T-helper 2 cell treated with Interferon-gamma antibody and Interleukin-4, amounts not matched to agents 5 μg/mL and 100 μg/mL, for 36 hours (primary cell): ENCODE data around the gene SNX15.
"Not testable (repeated sequence)": the region's sequence is repeated elsewhere in the genome, so short reads cannot be mapped to it uniquely, and the experiment has no call there.

ENCODE experiments used
- DNase-seq: peaks from one replicate; pipeline ENCODE4 v3.0.0; 2021; ENCODE audit warnings: low spot score
- H3K27ac Mint-ChIP-seq: one replicate; pipeline ENCODE4 v1.8.0; 2021; ENCODE audit warnings: mild to moderate bottlenecking, mixed read lengths
- H3K27me3 Mint-ChIP-seq: one replicate; pipeline ENCODE4 v1.8.0; 2021; ENCODE audit warnings: low read depth, mixed read lengths
- H3K36me3 Mint-ChIP-seq: one replicate; pipeline ENCODE4 v1.8.0; 2021; ENCODE audit warnings: low read depth, mixed read lengths
- H3K4me1 Mint-ChIP-seq: one replicate; pipeline ENCODE4 v1.8.0; 2021; ENCODE audit warnings: low read depth, mixed read lengths
- H3K4me3 Mint-ChIP-seq: one replicate; pipeline ENCODE4 v1.8.0; 2022; ENCODE audit warnings: mild to moderate bottlenecking, moderate library complexity, mixed read lengths
- H3K9me3 Mint-ChIP-seq: one replicate; pipeline ENCODE4 v1.8.0; 2021; ENCODE audit warnings: mixed read lengths

SNX15 gene, protein sequence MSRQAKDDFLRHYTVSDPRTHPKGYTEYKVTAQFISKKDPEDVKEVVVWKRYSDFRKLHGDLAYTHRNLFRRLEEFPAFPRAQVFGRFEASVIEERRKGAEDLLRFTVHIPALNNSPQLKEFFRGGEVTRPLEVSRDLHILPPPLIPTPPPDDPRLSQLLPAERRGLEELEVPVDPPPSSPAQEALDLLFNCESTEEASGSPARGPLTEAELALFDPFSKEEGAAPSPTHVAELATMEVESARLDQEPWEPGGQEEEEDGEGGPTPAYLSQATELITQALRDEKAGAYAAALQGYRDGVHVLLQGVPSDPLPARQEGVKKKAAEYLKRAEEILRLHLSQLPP

DNA sequence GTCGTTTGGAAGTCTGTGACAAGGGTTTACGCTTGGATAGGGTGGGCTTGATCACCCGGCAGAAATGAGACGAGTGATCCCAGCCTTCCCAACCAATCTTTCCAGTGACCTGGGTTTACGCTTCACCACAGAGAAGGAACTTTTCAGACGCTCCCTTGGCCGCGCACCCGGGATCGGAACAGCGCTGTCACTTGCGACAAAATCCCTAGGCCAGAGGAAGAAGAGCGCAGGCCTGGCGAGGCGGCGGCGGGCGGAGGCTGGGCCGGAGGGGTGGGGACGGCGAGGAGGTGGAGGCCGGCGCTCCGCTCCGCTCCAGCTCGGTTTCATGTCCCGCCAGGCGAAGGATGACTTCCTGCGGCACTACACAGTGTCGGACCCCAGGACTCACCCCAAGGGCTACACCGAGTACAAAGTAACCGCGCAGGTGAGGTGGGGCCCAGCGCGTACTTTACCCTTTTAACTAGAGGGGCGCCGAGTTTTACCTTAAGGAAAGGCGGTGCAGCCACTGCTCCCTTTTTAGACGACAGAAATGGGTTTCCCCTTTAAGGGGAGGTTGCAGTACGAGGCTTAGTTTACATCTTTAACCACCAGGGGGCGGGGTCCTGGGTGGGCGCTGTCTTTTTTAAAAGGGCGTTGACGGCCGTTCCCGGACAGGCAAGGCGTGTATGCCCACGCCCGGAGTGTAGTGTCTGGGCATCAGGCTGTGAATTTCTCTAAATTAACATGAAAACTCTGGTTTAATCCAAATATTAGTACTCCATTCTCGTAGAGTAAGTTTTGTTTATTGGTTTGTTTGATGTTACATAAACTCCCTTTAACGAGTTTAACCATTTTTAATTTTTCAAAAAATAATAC, at the start of gene SNX15:
TSS of gene SNX15 (plus strand) at position 227 of the 855 bp plus-strand sequence. CDS start at position 326, 99 bp downstream.
- Mint-ChIP-seq H3K4me1 (peaks cover 20% of the 10 kb centered on the region), H3K27ac (peak within 1 kb of the TSS; percentile 79), H3K27me3 (no peaks in the 10 kb centered on the region), H3K9me3 (no peaks in the 10 kb centered on the region), H3K36me3 (peaks cover 9% of the 10 kb centered on the region), H3K4me3 (peak within 1 kb of the TSS; percentile 81)
- DNase-seq: peak; percentile 92

GRCh38 chr11:64983339-64983738, 43.9 kb upstream of the SNX15 start:
- not testable (repeated sequence) for H3K4me1 Mint-ChIP-seq, H3K9me3 Mint-ChIP-seq, H3K4me3 Mint-ChIP-seq, H3K27me3 Mint-ChIP-seq, H3K27ac Mint-ChIP-seq, DNase-seq, H3K36me3 Mint-ChIP-seq

DNA sequence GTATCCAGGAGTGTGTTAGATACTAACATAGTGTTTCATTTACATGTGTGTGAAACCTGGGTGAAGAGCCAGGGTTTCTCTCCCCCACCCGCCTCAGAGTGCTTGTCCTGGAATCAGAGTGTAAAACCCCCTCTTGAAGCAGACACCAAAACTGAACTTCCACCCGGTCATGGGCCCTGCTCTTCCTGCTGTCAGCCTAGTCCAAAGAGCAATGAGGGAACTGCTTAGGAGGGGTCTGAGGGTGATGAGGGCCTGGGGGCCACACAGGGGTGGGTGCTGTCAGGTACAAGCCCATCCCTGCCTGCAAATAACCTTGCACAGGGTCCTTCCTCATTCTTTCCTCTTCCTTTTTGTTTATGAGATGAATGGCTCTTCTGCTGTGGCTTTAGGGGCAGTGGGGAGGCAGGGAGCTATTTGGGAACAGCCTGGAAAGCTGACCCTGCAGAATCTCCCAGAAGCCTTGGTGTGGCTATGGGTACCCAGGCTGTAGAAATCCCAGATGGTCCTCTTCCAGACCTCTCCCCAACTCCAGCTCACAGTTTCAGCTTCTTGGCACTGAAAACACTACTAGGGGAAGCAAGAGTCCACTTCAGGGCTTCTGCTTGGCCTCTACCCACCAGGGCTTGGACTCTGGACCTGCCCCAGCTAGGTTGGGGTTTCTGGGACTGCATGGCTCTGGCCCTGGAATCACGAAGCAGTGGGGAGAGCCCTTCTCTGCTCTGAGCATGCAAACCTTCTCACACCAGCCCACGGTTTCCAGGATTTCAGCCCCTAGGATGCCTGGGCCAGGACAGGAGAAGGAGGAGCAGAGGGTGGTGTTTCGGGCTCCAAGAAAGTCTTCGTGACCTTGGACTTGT, 39.0 kb upstream of the SNX15 start:
- no peak overlapping the region for H3K4me3 Mint-ChIP-seq
- H3K27me3 Mint-ChIP-seq: no peaks in the 10 kb centered on the region
- peaks cover 2% of the 10 kb centered on the region for H3K4me1 Mint-ChIP-seq
- no peak for DNase-seq
- H3K27ac Mint-ChIP-seq: peak overlapping the region; percentile 31
- no peaks in the 10 kb centered on the region for H3K36me3 Mint-ChIP-seq
- H3K9me3 Mint-ChIP-seq: no peaks in the 10 kb centered on the region

GRCh38 chr11:64989416-64989815, 37.8 kb upstream of the SNX15 start:
- H3K4me3 Mint-ChIP-seq: no peak overlapping the region
- no peaks in the 10 kb centered on the region for H3K9me3 Mint-ChIP-seq
- no peak overlapping the region for H3K27ac Mint-ChIP-seq
- no peak for DNase-seq
- H3K36me3 Mint-ChIP-seq: no peaks in the 10 kb centered on the region
- peaks cover 2% of the 10 kb centered on the region for H3K4me1 Mint-ChIP-seq
- no peaks in the 10 kb centered on the region for H3K27me3 Mint-ChIP-seq

DNA sequence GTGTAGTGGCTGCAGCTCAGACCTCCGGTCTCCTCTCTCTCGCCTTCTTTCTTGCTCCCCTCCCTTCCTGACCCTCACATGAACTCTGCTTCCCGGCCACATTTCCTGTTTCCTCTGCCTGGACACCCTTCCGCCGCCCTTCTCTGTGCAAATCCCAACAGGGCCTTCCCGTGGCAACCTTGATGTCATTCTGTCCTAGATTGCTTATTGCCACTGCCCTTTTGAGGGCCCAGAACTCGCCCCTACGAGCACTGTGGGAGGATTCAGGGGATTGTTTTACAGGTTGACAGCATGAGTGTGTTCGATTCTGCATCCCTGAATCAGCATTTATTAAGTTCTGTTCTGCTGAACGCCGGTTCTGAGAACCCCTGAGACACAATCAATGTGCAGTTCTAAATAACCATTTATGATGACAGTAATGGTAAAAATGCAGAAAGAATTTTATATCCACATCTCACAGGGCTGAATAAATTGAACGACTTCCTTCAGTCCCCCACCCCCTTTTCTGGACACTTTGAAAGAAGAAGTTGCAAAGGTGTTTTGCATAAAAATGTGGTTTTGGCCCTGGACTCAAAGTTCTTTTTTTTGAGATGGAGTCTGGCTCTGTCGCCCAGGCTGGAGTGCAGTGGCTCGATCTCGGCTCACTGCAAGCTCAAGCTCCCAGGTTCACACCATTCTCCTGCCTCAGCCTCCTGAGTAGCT, 36.9 kb upstream of the SNX15 start:
- Mint-ChIP-seq H3K27ac (no peak overlapping the region), H3K4me1 (peaks cover 2% of the 10 kb centered on the region), H3K4me3 (no peak overlapping the region), H3K9me3 (no peaks in the 10 kb centered on the region), H3K36me3 (no peaks in the 10 kb centered on the region), H3K27me3 (no peaks in the 10 kb centered on the region)
- no peak for DNase-seq

DNA sequence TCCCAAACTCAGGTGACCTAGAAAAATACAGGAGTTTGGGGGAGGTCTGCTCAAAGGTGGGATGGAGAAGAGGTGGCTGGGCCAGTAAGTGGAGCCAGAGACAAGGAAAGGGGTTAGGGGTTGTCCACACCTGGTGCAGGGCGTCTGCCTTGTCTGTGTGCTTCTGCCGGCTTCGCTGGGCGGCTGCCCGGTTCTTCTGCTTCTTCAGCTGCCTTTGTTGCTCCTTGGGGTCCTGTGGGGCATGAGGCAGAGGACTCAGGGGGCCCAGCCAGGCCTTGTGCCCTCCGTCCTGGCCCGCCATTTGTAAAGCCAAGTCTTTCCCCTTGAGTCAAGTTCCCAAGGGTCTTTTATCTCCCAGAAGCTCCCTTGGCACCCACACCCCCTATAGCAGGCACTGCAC, 32.9 kb upstream of the SNX15 start:
- Mint-ChIP-seq H3K27ac (no peak overlapping the region), H3K4me1 (peaks cover 22% of the 10 kb centered on the region), H3K4me3 (no peak overlapping the region), H3K27me3 (no peaks in the 10 kb centered on the region), H3K9me3 (no peaks in the 10 kb centered on the region), H3K36me3 (no peaks in the 10 kb centered on the region)
- no peak for DNase-seq

GRCh38 chr11:64996327-64996709, 30.9 kb upstream of the SNX15 start:
- Mint-ChIP-seq H3K36me3 (no peaks in the 10 kb centered on the region), H3K4me1 (peaks cover 20% of the 10 kb centered on the region), H3K27ac (no peak overlapping the region), H3K4me3 (no peak overlapping the region), H3K27me3 (no peaks in the 10 kb centered on the region), H3K9me3 (no peaks in the 10 kb centered on the region)
- DNase-seq: no peak

DNA sequence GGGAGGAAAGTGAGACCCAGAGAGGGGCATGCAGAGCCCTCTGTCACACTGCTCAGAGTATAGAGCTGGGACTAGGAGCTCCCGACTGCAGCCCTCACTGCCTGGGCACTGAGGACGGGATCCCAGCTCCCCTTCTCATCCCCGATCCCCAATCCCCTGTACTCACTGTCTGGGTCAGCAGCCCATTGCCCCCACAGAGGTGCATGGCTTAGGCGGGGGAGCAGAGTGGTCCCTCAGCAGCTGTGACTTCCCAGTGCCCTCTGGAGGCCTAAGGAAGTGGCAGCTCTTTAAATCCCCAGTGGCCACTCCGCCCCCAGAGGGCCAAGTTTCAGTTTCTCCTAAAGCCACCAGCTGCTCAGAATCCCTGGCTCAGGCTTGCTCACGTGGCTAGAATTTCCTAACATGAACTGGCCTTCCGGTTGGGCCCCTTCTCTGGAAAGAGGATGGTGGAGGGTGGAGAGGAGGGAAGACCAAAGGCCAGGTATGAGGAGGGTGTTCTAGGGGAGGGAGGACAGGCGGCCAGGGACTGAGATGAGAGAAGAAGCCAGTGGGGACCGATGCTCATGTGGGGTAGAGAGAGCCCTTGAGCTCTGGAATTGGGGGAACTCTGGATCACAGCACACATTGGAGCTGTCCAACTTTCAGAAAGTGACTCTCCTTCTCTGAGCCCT, 30.4 kb upstream of the SNX15 start, which contains the start of gene BATF2:
TSS of gene BATF2 (minus strand) at position 262 of the 671 bp plus-strand sequence. CDS start at position 205, 57 bp downstream.
- peak within 1 kb of the TSS; percentile 31 for H3K27ac Mint-ChIP-seq
- no peak for DNase-seq
- peaks cover 20% of the 10 kb centered on the region for H3K4me1 Mint-ChIP-seq
- no peaks in the 10 kb centered on the region for H3K27me3 Mint-ChIP-seq
- H3K9me3 Mint-ChIP-seq: no peaks in the 10 kb centered on the region
- H3K36me3 Mint-ChIP-seq: no peaks in the 10 kb centered on the region
- H3K4me3 Mint-ChIP-seq: no peak within 1 kb of the TSS

GRCh38 chr11:64998141-64998540, 29.1 kb upstream of the SNX15 start:
- Mint-ChIP-seq H3K27ac (peak overlapping the region; percentile 58), H3K27me3 (no peaks in the 10 kb centered on the region), H3K9me3 (no peaks in the 10 kb centered on the region), H3K4me3 (peak overlapping the region; percentile 71), H3K4me1 (peaks cover 20% of the 10 kb centered on the region), H3K36me3 (no peaks in the 10 kb centered on the region)
- DNase-seq: no peak

- Mint-ChIP-seq H3K4me1 (peaks cover 20% of the 10 kb centered on the region), H3K4me3 (peak overlapping the region; percentile 71), H3K36me3 (no peaks in the 10 kb centered on the region), H3K9me3 (no peaks in the 10 kb centered on the region), H3K27me3 (no peaks in the 10 kb centered on the region), H3K27ac (peak overlapping the region; percentile 58)
- DNase-seq: no peak
These were observed 28.4 kb upstream of the SNX15 start for GRCh38 chr11:64998690-64999431.

DNA sequence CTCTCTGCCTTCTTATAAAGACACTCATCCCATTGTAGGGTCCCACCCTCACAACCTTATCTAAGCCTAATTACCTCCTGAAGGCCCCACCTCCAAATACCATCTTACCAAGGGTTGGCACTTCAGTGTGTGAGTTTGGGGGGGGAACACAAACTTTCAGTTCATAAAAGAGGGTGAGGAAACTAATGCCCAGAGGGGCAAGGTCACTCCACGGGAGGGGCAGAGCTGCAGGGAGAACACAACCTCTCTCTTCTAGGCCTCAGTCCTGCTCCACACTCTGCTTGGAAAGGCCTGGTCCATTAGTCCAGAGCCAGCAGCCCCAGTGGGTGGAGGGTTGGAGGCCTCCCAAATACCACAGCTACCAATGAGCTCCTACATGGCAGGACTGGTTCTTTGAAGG, 27.8 kb upstream of the SNX15 start:
- Mint-ChIP-seq H3K27ac (no peak overlapping the region), H3K4me3 (no peak overlapping the region), H3K27me3 (no peaks in the 10 kb centered on the region), H3K36me3 (no peaks in the 10 kb centered on the region), H3K4me1 (peaks cover 20% of the 10 kb centered on the region), H3K9me3 (no peaks in the 10 kb centered on the region)
- no peak for DNase-seq

DNA sequence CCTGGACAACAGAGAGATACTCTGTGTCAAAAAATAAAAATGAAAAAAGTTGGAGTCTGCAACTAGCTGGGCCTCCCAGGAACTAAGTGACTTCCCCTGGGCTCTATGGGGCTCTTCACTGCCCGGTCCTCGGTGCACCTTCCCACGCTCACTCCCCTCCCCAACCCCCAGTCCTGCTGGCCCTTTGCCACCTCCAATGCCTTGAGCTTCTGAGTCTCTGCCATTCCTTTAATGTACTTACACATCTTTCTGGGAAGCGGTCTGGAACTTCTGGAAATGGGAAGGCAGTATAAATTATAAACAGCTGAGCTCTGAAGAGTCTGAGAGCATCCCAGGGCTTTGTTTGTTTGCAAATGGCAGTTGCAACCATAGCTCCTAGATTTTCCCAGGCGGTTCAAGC, 24.5 kb upstream of the SNX15 start:
- H3K27ac Mint-ChIP-seq: no peak overlapping the region
- H3K36me3 Mint-ChIP-seq: no peaks in the 10 kb centered on the region
- no peak overlapping the region for H3K4me3 Mint-ChIP-seq
- no peaks in the 10 kb centered on the region for H3K9me3 Mint-ChIP-seq
- no peak for DNase-seq
- H3K4me1 Mint-ChIP-seq: peaks cover 10% of the 10 kb centered on the region
- H3K27me3 Mint-ChIP-seq: no peaks in the 10 kb centered on the region
